Muscle layer of duodenum (tissue), 2 donors: ENCODE data around the gene FRAS1.
"Not testable (repeated sequence)": the region's sequence is repeated elsewhere in the genome, so short reads cannot be mapped to it uniquely, and the experiment has no call there.

Experiments
- H3K27ac ChIP-seq: one replicate; pipeline ENCODE4 v1.7.0; 2013; ENCODE audit warnings: mild to moderate bottlenecking, low read length
- H3K27me3 ChIP-seq: one replicate; pipeline ENCODE4 v1.7.0; 2013; ENCODE audit warnings: low read depth, mild to moderate bottlenecking, control low read depth, low read length
- H3K36me3 ChIP-seq, 2 donors: one replicate each; pipeline ENCODE4 v1.7.0; 2013; ENCODE audit warnings: low read length in 2 of 2, control low read depth in 1 of 2, mild to moderate bottlenecking in 1 of 2; ENCODE audit not compliant: insufficient read depth in 2 of 2, control insufficient read depth in 1 of 2
- H3K4me1 ChIP-seq, 2 donors: one replicate each; pipeline ENCODE4 v1.7.0; 2013; ENCODE audit warnings: low read length in 2 of 2, mild to moderate bottlenecking in 2 of 2, control low read depth in 1 of 2, moderate library complexity in 1 of 2; ENCODE audit not compliant: insufficient read depth in 2 of 2, control insufficient read depth in 1 of 2
- H3K4me3 ChIP-seq, 2 donors: one replicate each; pipeline ENCODE4 v1.7.0; 2013; ENCODE audit warnings: low read length in 2 of 2, low read depth in 1 of 2, mild to moderate bottlenecking in 1 of 2
- H3K9me3 ChIP-seq, 2 donors: one replicate each; pipeline ENCODE4 v1.7.0; 2013; ENCODE audit warnings: low read length in 2 of 2, control low read depth in 1 of 2, mild to moderate bottlenecking in 1 of 2; ENCODE audit not compliant: control insufficient read depth in 1 of 2
- donor health status: healthy.

FRAS1 gene

GRCh38 chr4:78437608-78438088 is 380.5 kb downstream of the FRAS1 start:
- H3K36me3 ChIP-seq = no peaks in the 10 kb centered on the region
- H3K27me3 ChIP-seq = no peaks in the 10 kb centered on the region
- H3K4me3 ChIP-seq = no peak overlapping the region
- no peaks in the 10 kb centered on the region for H3K4me1 ChIP-seq
- H3K27ac ChIP-seq = no peak overlapping the region
- no peaks in the 10 kb centered on the region for H3K9me3 ChIP-seq

GRCh38 chr4:78439328-78439727 is 382.2 kb downstream of the FRAS1 start:
- no peaks in the 10 kb centered on the region for H3K4me1 ChIP-seq
- H3K27ac ChIP-seq = no peak overlapping the region
- no peaks in the 10 kb centered on the region for H3K9me3 ChIP-seq
- H3K4me3 ChIP-seq = no peak overlapping the region
- no peaks in the 10 kb centered on the region for H3K27me3 ChIP-seq
- H3K36me3 ChIP-seq = no peaks in the 10 kb centered on the region

GRCh38 chr4:78441756-78442155 is 384.6 kb downstream of the FRAS1 start:
- no peaks in the 10 kb centered on the region for H3K4me1 ChIP-seq
- H3K4me3 ChIP-seq = no peak overlapping the region
- no peaks in the 10 kb centered on the region for H3K27me3 ChIP-seq
- no peaks in the 10 kb centered on the region for H3K36me3 ChIP-seq
- no peak overlapping the region for H3K27ac ChIP-seq
- no peaks in the 10 kb centered on the region for H3K9me3 ChIP-seq

- Histone ChIP-seq H3K27me3 (no peaks in the 10 kb centered on the region), H3K36me3 (no peaks in the 10 kb centered on the region), H3K4me1 (no peaks in the 10 kb centered on the region), H3K4me3 (no peak overlapping the region), H3K9me3 (no peaks in the 10 kb centered on the region), H3K27ac (no peak overlapping the region)
Observed at GRCh38 chr4:78446619-78447018, 389.5 kb downstream of the FRAS1 start.

GRCh38 chr4:78451407-78451806 is 394.3 kb downstream of the FRAS1 start:
- Histone ChIP-seq H3K27ac (no peak overlapping the region), H3K36me3 (peaks cover 0 to 4% of the 10 kb centered on the region in 2 donors), H3K4me1 (no peaks in the 10 kb centered on the region), H3K27me3 (no peaks in the 10 kb centered on the region), H3K9me3 (no peaks in the 10 kb centered on the region), H3K4me3 (no peak overlapping the region)

GRCh38 chr4:78454016-78454415 is 396.9 kb downstream of the FRAS1 start:
- Histone ChIP-seq H3K27me3 (no peaks in the 10 kb centered on the region), H3K4me1 (no peaks in the 10 kb centered on the region), H3K36me3 (peaks cover 0 to 4% of the 10 kb centered on the region in 2 donors), H3K27ac (no peak overlapping the region), H3K9me3 (no peaks in the 10 kb centered on the region), H3K4me3 (no peak overlapping the region)

GRCh38 chr4:78457751-78458150 is 400.6 kb downstream of the FRAS1 start:
- Histone ChIP-seq H3K36me3 (peaks cover 0 to under 1% of the 10 kb centered on the region in 2 donors), H3K27ac (no peak overlapping the region), H3K9me3 (no peaks in the 10 kb centered on the region), H3K4me3 (no peak overlapping the region), H3K27me3 (no peaks in the 10 kb centered on the region), H3K4me1 (no peaks in the 10 kb centered on the region)

- H3K36me3 ChIP-seq = no peaks in the 10 kb centered on the region
- H3K9me3 ChIP-seq = no peaks in the 10 kb centered on the region
- no peak overlapping the region for H3K4me3 ChIP-seq
- H3K27me3 ChIP-seq = no peaks in the 10 kb centered on the region
- no peaks in the 10 kb centered on the region for H3K4me1 ChIP-seq
- no peak overlapping the region for H3K27ac ChIP-seq
Observed at GRCh38 chr4:78459327-78459726, 402.2 kb downstream of the FRAS1 start.

- Histone ChIP-seq H3K27me3 (no peaks in the 10 kb centered on the region), H3K27ac (no peak overlapping the region), H3K4me1 (no peaks in the 10 kb centered on the region), H3K36me3 (no peaks in the 10 kb centered on the region), H3K9me3 (no peaks in the 10 kb centered on the region), H3K4me3 (no peak overlapping the region)
Observed at GRCh38 chr4:78460368-78460767, 403.2 kb downstream of the FRAS1 start.

- H3K36me3 ChIP-seq = no peaks in the 10 kb centered on the region
- no peaks in the 10 kb centered on the region for H3K27me3 ChIP-seq
- H3K4me3 ChIP-seq = no peak overlapping the region
- no peak overlapping the region for H3K27ac ChIP-seq
- no peaks in the 10 kb centered on the region for H3K4me1 ChIP-seq
- H3K9me3 ChIP-seq = no peaks in the 10 kb centered on the region
Observed at GRCh38 chr4:78464265-78464664, 407.1 kb downstream of the FRAS1 start.

- not testable (repeated sequence) for H3K9me3 ChIP-seq, H3K4me3 ChIP-seq, H3K27me3 ChIP-seq, H3K4me1 ChIP-seq, H3K36me3 ChIP-seq, H3K27ac ChIP-seq
Observed at GRCh38 chr4:78467223-78467622, 410.1 kb downstream of the FRAS1 start.

GRCh38 chr4:78468272-78468671 is 411.1 kb downstream of the FRAS1 start:
- H3K27ac ChIP-seq = no peak overlapping the region
- H3K9me3 ChIP-seq = no peaks in the 10 kb centered on the region
- no peak overlapping the region for H3K4me3 ChIP-seq
- no peaks in the 10 kb centered on the region for H3K36me3 ChIP-seq
- H3K27me3 ChIP-seq = no peaks in the 10 kb centered on the region
- no peaks in the 10 kb centered on the region for H3K4me1 ChIP-seq
